NCI-H524 treated with DMSO at 0.1 percent for 48 hours (cell line): Measurements from ENCODE around the gene PKD2L2.
"Not testable (repeated sequence)": the region's sequence is repeated elsewhere in the genome, so short reads cannot be mapped to it uniquely, and the experiment has no call there.

ENCODE experiments used
- DNase-seq: peaks from one replicate; lab custom pipeline; 2025; lab: John Stamatoyannopoulos, UW

PKD2L2 gene

DNA sequence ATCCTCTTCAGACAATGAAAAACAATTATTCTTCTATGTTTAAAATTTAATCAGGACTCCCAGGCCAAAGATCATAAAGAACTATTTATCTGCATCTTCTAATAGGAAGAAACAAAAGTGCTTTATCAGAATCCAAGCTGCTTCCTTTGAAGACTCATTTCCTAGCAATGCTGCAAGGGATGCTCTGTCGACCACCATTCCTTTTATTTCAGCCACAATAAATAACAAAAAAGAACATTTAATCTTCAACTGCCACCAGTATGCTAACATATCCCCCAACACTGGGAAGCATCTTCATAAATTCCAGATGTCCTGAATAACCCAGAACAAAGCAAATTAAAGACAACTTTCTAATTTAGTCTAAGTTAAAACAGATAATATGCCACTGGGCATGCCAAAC is 68.7 kb downstream of the PKD2L2 start:
- DNase-seq, result no peak

DNA sequence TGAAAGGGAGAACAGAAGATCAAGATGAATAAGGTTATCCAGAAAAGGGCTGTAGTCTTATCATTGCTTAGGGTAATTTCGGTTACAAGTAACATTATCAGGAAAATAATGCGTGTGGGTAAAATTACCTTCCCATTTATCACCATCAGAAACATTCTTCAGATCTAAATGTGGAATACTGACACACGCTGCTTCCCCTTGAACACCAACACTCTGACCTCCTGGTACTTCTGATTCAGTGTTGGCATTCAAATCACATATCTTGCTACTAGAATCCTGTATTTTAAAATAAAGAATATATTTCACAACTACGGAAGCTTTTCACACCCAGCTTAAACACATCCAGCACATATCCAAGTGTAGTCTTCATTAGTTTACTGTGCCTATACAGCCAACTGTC is 70.2 kb downstream of the PKD2L2 start:
- no peak for DNase-seq

DNA sequence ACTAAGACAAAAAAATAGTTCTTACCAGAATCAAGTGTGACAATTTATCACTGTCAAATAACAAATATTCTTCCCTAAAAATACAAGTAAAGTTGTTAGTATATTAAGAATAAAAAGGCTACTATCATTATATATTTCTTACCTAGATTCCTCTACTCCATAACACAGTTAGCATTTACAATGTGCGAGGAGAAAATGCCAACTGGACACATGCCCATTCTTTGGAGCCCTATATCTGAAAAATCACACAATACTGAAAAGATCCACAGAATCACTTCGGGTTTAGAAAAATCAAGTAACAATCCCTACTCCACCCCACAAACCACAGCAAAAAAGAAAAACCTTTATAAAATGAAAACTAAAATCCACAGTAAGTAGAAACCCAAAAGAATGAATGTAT is 70.9 kb downstream of the PKD2L2 start:
- no peak for DNase-seq

DNA sequence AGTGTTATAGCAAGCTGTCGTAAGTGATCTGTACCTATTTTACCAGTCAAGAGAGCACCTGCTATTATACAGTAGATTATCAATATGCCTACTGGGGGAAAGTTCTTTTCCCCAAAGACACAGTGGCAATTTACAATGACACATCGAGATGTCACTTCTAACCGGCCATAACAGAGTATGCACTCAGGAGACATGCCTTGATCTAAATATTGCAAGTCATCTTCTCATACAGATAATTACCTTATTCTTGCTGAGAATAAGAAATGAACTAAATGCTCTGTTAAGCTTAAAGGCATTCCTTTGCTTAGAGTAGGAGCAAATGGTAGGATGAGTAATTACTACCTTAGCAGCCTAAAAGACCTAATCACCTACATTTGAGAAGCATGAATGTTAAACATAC is 71.6 kb downstream of the PKD2L2 start:
- no peak for DNase-seq

DNA sequence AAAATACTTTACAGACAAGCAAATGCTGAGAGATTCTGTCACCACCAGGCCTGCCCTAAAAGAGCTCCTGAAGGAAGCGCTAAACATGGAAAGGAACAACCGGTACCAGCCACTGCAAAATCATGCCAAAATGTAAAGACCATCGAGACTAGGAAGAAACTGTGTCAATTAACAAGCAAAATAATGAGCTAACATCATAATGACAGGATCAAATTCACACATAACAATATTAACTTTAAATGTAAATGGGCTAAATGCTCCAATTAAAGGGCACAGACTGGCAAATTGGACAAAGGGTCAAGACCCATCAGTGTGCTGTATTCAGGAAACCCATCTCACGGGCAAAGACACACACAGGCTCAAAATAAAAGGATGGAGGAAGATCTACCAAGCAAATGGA is 81.1 kb downstream of the PKD2L2 start:
- DNase-seq, result not testable (repeated sequence)

DNA sequence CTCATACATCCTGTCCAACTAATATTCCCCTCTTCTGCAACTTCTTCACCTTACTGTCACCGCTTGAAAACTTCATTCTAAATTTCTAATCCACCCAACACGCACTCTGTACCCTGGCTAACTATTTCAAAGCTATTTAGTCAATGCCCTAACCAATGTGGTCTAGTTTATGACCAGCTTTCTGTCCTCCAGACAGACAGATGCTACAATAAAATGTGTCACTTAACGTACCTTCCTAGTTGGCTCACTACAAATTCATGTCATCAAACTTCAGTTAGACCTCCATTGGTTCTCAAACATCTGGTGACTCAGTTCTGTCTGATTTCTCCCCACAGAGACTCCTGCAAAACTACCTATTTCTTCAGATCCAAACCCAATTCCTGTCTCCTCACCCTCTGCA is 86.0 kb downstream of the PKD2L2 start:
- DNase-seq, result no peak

DNA sequence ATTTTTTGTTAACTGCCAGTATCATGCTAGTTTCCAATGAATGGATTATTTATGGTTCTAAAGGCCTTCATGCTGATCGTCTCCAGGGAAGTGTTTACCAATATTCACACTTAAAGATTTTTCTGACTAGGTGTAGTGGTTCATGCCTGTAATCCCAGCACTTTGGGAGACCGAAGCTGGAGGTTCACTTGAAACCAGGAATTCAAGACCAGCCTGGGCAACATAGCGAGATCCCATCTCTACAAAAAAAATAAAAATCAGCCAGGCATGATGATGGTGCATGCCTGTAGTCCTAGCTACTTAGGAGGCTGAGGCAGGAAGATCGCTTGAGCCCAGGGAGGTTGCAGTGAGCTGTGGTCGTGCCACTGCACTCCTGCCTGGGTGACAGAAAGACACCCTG is 100.2 kb downstream of the PKD2L2 start:
- no peak for DNase-seq
